ENCODE results near the gene MDH2.
"Not testable (repeated sequence)": the region's sequence is repeated elsewhere in the genome, so short reads cannot be mapped to it uniquely, and the experiment has no call there.

MDH2 gene

DNA sequence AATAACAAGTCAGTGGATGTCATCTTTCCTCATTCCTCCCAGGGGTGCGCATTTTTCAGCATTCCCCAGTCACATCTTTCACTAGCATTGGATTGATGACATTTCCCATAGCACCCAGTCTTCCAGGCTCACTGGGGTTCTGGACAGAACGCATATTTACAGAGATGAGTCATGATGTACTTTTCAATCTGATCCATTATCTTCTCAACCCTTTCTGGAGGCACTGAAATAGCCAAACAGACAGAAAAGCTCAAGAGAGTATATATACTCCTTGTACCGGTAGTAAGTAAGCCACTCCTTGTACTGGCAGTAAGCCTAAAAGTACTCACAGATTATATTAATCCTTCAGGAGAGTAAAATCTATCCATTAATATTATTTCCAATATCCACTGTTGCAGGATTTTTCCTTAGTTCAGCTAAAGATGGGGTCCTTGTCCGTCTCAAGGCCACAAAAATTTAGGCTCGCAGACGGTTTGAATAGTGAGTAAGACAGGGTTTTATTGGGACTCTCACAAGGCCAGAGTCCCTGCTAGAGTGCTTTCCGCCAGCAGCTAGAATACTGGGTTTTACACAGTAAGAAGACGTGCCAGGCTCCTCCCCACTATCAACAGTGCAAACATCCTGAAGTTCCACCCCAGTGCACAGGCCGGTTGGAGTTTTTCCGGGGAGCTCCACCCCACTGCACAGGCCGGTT, 60.8 kb downstream of the MDH2 start:
- no peak for DNase-seq (ENCODE audit: low read depth in 3 of 3, low spot score in 1 of 3)

GRCh38 chr7:76113042-76113630, 65.2 kb downstream of the MDH2 start:
- DNase-seq (ENCODE audit: low read depth in 3 of 3, low spot score in 1 of 3): not testable (repeated sequence)

GRCh38 chr7:76114742-76115141, 66.8 kb downstream of the MDH2 start:
- not testable (repeated sequence) for DNase-seq (ENCODE audit: low read depth in 3 of 3, low spot score in 1 of 3)
